Erythroblast (primary cell): ENCODE data around the gene TMEM187.

Experiments used
- GATA1 ChIP-seq: IDR thresholded peaks from 2 replicates; pipeline ENCODE4 v1.6.1; 2011; ENCODE audit warnings: low read depth, mild to moderate bottlenecking, control low read depth, low read length, moderate library complexity
- POLR2A ChIP-seq: IDR thresholded peaks from 2 replicates; pipeline ENCODE4 v1.6.1; 2011; ENCODE audit warnings: mild to moderate bottlenecking, low read length

DNA sequence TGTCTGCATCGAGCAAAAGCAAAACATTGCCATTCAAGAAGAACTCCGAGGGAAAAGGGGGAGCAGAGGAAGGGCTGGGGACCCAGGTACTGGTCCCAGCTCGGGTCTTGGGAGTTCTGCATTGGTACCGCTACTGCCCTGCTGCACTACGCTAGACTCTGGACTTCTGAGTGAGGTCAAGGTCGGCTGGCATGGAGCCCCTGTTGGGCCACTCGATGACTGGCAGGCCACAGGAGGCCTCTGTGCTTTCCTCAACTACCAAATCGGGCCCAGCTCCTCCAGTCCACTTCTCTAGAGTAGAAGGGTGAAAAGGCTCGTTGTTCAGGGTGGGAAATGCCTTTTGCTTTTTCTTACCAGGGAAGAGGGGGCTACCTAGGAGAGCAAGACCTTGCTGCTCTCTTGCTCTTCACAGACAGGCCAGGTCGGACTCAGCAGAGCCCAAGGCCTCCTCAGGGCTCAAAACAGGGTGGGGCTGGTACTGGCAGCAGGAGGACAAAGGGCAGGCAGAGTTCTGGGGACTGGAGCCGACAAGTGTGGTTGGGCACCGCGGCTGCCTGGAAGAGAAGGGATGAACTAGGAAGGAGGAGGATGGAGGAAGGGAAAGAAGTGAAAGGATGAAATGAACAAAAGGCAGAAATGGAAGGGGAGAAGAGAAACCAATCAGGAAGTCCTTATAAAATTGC, 56.1 kb downstream of the TMEM187 start:
- TF ChIP-seq POLR2A (no peak), GATA1 (no peak)
